ENCODE results near the gene RABEP2. TPM values are rescaled to one million over a fixed set of nuclear protein-coding genes. Genes with fewer than 3 reads are reported as not detected.

RABEP2 gene
- total and polyA plus RNA-seq, 9 of the 15 experiments (the other 6 are each of a cell fraction or from before 2014, with no cell fraction given) = 0.15 to 13.4 (median 3.5) TPM

DNA sequence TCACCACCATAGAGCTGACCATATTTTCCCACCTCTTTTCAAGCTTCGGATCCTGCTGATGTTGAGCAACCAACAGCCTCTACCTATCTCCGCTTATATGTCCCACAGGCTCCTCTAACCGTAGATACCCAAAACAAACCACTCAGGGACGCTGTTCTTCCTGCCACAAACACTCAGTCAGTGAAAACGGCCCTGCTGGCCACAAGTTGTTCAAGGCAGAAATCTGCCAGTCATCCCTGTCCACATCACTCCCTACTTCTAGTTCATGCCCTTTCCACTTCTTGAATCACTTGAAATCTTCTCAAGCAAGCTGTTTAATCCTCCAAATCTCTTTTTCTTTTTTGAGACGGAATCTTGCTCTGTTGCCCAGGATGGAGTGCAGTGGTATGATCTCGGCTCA, 7.9 kb downstream of the RABEP2 start:
- ATAC-seq = peak; percentile 80
- CTCF ChIA-PET (ENCODE audit: low intra/inter-chr PET ratio) = interaction anchor here (0.7 kb wide), 1 partner anchor 27 kb away, joined by 3 read pairs; no protein-coding TSS in a partner anchor
- H3K27me3 ChIP-seq (ENCODE audit: control insufficient read depth in 2 of 2, insufficient read depth in 2 of 2, low read length in 2 of 2) = no peaks in the 10 kb centered on the region
- intact Hi-C loops (cut with micrococcal nuclease) (loop anchor here (1.0 kb wide), 1 partner anchor 28 kb away; no protein-coding TSS in a partner anchor), in situ Hi-C loops (cut with MboI) (no loop called here)
- 52% methylated on average over 7 of the region's 7 CpGs for WGBS (ENCODE audit: insufficient coverage, low coverage, missing lambda C conversion rate)
- no peak overlapping the region for H3K4me3 ChIP-seq
- no peak overlapping the region for H3K4me2 ChIP-seq (ENCODE audit: insufficient read depth, low read length)
- no peaks in the 10 kb centered on the region for H4K20me1 ChIP-seq (replicated peaks; ENCODE audit: control insufficient read depth, insufficient read depth, low read length)
- no peaks in the 10 kb centered on the region for H3K9me3 ChIP-seq (replicated peaks; ENCODE audit: control insufficient read depth, insufficient read depth, low read depth, low read length)
- POLR2A ChIA-PET = interaction anchor here (0.7 kb wide), 1 partner anchor 8 kb away, joined by 3 read pairs; no protein-coding TSS in a partner anchor
- no peak overlapping the region for H3K27ac ChIP-seq (ENCODE audit: extremely low read depth, low read depth, low read length)
- peak in 1 of 4 experiments; percentile 4 for DNase-seq (ENCODE audit: extremely low read depth in 1 of 4, low spot score in 3 of 4)
- no peaks in the 10 kb centered on the region for H3K9me1 ChIP-seq (ENCODE audit: control insufficient read depth, insufficient read depth, low read length)
- no peak overlapping the region for H3K9ac ChIP-seq (ENCODE audit: insufficient read depth in 1 of 2, low read depth in 2 of 2, low read length in 2 of 2)
- BruUV-seq (replicated peaks) = no TSS peak
- no peak overlapping the region for H2AFZ ChIP-seq (ENCODE audit: low read depth, low read length)
- H3K36me3 ChIP-seq (ENCODE audit: control insufficient read depth, insufficient read depth, low read length) = no peaks in the 10 kb centered on the region
- H3K4me1 ChIP-seq (replicated peaks in 1 of 2; ENCODE audit: control insufficient read depth in 2 of 2, insufficient read depth in 2 of 2, low read length in 2 of 2) = peaks cover 0 to 9% of the 10 kb centered on the region in 2 experiments; a peak in 2 of 5 replicates
- peak; percentile 40 for FAIRE-seq
- H3K79me2 ChIP-seq (ENCODE audit: control insufficient read depth, insufficient read depth, low read length) = no peaks in the 10 kb centered on the region
- TF ChIP-seq ZFX (CRISPR knock-in tag; IDR thresholded peaks at IDR 0.05) (no peak), SMAD2 (IDR thresholded peaks at IDR 0.05; ENCODE audit: low read depth, low read length) (no peak), SOX6 (IDR thresholded peaks at IDR 0.05) (no peak), ZNF311 (CRISPR knock-in tag; IDR thresholded peaks at IDR 0.05) (no peak), SAFB (IDR thresholded peaks at IDR 0.05; ENCODE audit: borderline replicate concordance, low read depth, low read length) (no peak), NFATC3 (IDR thresholded peaks at IDR 0.05) (no peak), ZFP1 (CRISPR knock-in tag; IDR thresholded peaks at IDR 0.05) (no peak), ZNF316 (IDR thresholded peaks at IDR 0.05) (peak; percentile 76)
- TF ChIP-seq, protein P1, sequence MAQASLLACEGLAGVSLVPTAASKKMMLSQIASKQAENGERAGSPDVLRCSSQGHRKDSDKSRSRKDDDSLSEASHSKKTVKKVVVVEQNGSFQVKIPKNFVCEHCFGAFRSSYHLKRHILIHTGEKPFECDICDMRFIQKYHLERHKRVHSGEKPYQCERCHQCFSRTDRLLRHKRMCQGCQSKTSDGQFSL (CRISPR knock-in tag; IDR thresholded peaks at IDR 0.05) = no peak
- TF ChIP-seq, protein P1 (tag; IDR thresholded peaks at IDR 0.05) = no peak
- TF ChIP-seq, protein P2, sequence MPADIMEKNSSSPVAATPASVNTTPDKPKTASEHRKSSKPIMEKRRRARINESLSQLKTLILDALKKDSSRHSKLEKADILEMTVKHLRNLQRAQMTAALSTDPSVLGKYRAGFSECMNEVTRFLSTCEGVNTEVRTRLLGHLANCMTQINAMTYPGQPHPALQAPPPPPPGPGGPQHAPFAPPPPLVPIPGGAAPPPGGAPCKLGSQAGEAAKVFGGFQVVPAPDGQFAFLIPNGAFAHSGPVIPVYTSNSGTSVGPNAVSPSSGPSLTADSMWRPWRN (IDR thresholded peaks at IDR 0.05; ENCODE audit: low read depth) = no peak
- TF ChIP-seq, protein P3, sequence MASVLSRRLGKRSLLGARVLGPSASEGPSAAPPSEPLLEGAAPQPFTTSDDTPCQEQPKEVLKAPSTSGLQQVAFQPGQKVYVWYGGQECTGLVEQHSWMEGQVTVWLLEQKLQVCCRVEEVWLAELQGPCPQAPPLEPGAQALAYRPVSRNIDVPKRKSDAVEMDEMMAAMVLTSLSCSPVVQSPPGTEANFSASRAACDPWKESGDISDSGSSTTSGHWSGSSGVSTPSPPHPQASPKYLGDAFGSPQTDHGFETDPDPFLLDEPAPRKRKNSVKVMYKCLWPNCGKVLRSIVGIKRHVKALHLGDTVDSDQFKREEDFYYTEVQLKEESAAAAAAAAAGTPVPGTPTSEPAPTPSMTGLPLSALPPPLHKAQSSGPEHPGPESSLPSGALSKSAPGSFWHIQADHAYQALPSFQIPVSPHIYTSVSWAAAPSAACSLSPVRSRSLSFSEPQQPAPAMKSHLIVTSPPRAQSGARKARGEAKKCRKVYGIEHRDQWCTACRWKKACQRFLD (CRISPR knock-in tag; IDR thresholded peaks at IDR 0.05) = no peak
